H1 (cell line): ENCODE data around the gene ZNF214.

Experiments used
- BCL11A ChIP-seq, 2 experiments: IDR thresholded peaks; one replicate each; pipeline ENCODE4 v1.6.1; 2011; ENCODE audit warnings: low read depth in 2 of 2, low read length in 2 of 2, mild to moderate bottlenecking in 2 of 2
- BRCA1 ChIP-seq: IDR thresholded peaks from 2 replicates; pipeline ENCODE4 v1.6.1; 2012; ENCODE audit warnings: low read depth, low read length, improper control_type of control experiment
- CHD2 ChIP-seq: IDR thresholded peaks from 2 replicates; pipeline ENCODE4 v1.6.1; 2012; ENCODE audit warnings: low read length, improper control_type of control experiment
- CREB1 ChIP-seq: IDR thresholded peaks from 2 replicates; pipeline ENCODE4 v1.6.1; 2012; ENCODE audit warnings: inconsistent platforms
- EZH2 ChIP-seq: fragments of 200-600 bp; sonication (generic); IDR thresholded peaks from 2 replicates; pipeline ENCODE4 v1.7.1; 2012; ENCODE audit warnings: low read depth, mild to moderate bottlenecking, moderate library complexity, low read length, inconsistent platforms; ENCODE audit not compliant: severe bottlenecking
- NANOG ChIP-seq: IDR thresholded peaks from 2 replicates; pipeline ENCODE4 v1.6.1; 2011; ENCODE audit warnings: low read length, low read depth, mild to moderate bottlenecking, inconsistent platforms; ENCODE audit not compliant: insufficient read depth, poor library complexity, severe bottlenecking
- POLR2AphosphoS5 ChIP-seq: IDR thresholded peaks from 2 replicates; pipeline ENCODE4 v1.6.1; 2011; ENCODE audit warnings: low read depth, low read length
- SP1 ChIP-seq: IDR thresholded peaks from 2 replicates; pipeline ENCODE4 v1.6.1; 2011; ENCODE audit warnings: low read depth, low read length
- SP2 ChIP-seq: IDR thresholded peaks from 2 replicates; pipeline ENCODE4 v1.6.1; 2012; ENCODE audit warnings: mild to moderate bottlenecking, low read length, inconsistent platforms
- TCF12 ChIP-seq: IDR thresholded peaks from 2 replicates; pipeline ENCODE4 v1.6.1; 2011; ENCODE audit warnings: low read depth, mild to moderate bottlenecking, low read length
- TF ChIP-seq, protein P1 (sequence below), 3 experiments: IDR thresholded peaks; 1 replicate in 2 of 3; 2 replicates in 1 of 3; pipeline versions ENCODE4 v1.5.1 to v1.6.1; 2011; ENCODE audit warnings: low read length in 3 of 3, mild to moderate bottlenecking in 3 of 3, inconsistent platforms in 2 of 3, low read depth in 1 of 3, moderate library complexity in 1 of 3; ENCODE audit not compliant: insufficient read depth in 1 of 3; ENCODE audit errors: control extremely low read depth in 1 of 3
- TF ChIP-seq, protein P2 (sequence below): IDR thresholded peaks from 2 replicates; pipeline ENCODE4 v1.6.1; 2011; ENCODE audit warnings: low read length, improper control_type of control experiment
- TF ChIP-seq, protein P3 (sequence below): IDR thresholded peaks from 2 replicates; pipeline ENCODE4 v1.6.1; 2011; ENCODE audit warnings: low read depth, mild to moderate bottlenecking, low read length; ENCODE audit not compliant: insufficient read depth

DNA sequence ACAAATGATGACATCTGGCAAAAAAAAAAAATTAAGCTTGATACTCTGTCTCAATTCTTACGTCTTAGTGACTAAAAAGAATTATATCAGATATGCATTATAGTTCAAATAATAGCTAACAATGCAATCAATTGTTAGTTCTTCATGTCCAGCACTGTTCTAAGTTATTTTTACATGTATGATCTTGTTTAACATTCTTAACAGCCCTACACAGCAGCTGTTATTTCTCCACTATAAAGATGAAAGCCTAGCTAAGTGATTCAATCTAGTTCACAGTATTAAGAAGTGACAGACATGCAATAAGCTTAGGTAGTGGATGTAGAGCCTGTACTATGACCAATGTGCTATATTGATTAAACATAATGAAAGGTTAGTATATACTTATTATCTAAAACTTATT lies 4.1 kb downstream of the ZNF214 start:
- TF ChIP-seq, protein P1, sequence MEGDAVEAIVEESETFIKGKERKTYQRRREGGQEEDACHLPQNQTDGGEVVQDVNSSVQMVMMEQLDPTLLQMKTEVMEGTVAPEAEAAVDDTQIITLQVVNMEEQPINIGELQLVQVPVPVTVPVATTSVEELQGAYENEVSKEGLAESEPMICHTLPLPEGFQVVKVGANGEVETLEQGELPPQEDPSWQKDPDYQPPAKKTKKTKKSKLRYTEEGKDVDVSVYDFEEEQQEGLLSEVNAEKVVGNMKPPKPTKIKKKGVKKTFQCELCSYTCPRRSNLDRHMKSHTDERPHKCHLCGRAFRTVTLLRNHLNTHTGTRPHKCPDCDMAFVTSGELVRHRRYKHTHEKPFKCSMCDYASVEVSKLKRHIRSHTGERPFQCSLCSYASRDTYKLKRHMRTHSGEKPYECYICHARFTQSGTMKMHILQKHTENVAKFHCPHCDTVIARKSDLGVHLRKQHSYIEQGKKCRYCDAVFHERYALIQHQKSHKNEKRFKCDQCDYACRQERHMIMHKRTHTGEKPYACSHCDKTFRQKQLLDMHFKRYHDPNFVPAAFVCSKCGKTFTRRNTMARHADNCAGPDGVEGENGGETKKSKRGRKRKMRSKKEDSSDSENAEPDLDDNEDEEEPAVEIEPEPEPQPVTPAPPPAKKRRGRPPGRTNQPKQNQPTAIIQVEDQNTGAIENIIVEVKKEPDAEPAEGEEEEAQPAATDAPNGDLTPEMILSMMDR (IDR thresholded peaks at IDR 0.05; ENCODE audit: control extremely low read depth in 1 of 3, insufficient read depth in 1 of 3, low read depth in 1 of 3, low read length in 3 of 3): no peak
- TF ChIP-seq SP1 (no peak), POLR2AphosphoS5 (no peak), BRCA1 (no peak), BCL11A (IDR thresholded peaks at IDR 0.05; ENCODE audit: low read depth in 2 of 2, low read length in 2 of 2) (no peak), NANOG (no peak), CHD2 (no peak), CREB1 (no peak), TCF12 (no peak), EZH2 (no peak), SP2 (no peak)
- TF ChIP-seq, protein P2, sequence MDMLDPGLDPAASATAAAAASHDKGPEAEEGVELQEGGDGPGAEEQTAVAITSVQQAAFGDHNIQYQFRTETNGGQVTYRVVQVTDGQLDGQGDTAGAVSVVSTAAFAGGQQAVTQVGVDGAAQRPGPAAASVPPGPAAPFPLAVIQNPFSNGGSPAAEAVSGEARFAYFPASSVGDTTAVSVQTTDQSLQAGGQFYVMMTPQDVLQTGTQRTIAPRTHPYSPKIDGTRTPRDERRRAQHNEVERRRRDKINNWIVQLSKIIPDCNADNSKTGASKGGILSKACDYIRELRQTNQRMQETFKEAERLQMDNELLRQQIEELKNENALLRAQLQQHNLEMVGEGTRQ: no peak
- TF ChIP-seq, protein P3, sequence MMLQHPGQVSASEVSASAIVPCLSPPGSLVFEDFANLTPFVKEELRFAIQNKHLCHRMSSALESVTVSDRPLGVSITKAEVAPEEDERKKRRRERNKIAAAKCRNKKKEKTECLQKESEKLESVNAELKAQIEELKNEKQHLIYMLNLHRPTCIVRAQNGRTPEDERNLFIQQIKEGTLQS: no peak
